HL-60 (cell line): ENCODE measurements around the gene GPS1.

Experiments used
- DNase-seq, 2 experiments: peaks; one replicate each; pipeline ENCODE4 v3.0.0-alpha.2; 2010 to 2020; ENCODE audit warnings: low read depth in 1 of 2, low spot score in 1 of 2
- H3K27ac ChIP-seq: fragments of 250-450 bp; sonication (Bioruptor Pico); replicated peaks from 2 replicates; pipeline ENCODE4 v1.5.1; 2020; ENCODE audit warnings: mild to moderate bottlenecking, moderate library complexity
- H3K27me3 ChIP-seq: fragments of 250-450 bp; sonication (Bioruptor Pico); 2 replicates; pipeline ENCODE4 v1.5.1; 2021; ENCODE audit warnings: mild to moderate bottlenecking, moderate library complexity; ENCODE audit not compliant: insufficient read depth, poor library complexity, severe bottlenecking
- H3K4me3 ChIP-seq: replicated peaks from 2 replicates; pipeline ENCODE4 v1.5.1; 2011; ENCODE audit warnings: mild to moderate bottlenecking, control low read depth, low read length; ENCODE audit not compliant: insufficient read depth
- GABPA ChIP-seq: IDR thresholded peaks from 2 replicates; pipeline ENCODE4 v1.6.1; 2012; ENCODE audit warnings: low read depth
- POLR2AphosphoS5 ChIP-seq: IDR thresholded peaks from 2 replicates; pipeline ENCODE4 v1.6.1; 2012; ENCODE audit warnings: low read depth
- SPI1 ChIP-seq: IDR thresholded peaks from 2 replicates; pipeline ENCODE4 v1.6.1; 2012; ENCODE audit warnings: low read depth, mild to moderate bottlenecking, borderline replicate concordance
- TF ChIP-seq, protein P1 (sequence below): IDR thresholded peaks from 2 replicates; pipeline ENCODE4 v1.6.1; 2012; ENCODE audit warnings: low read depth; ENCODE audit not compliant: insufficient replicate concordance
- TF ChIP-seq, protein P2 (sequence below): IDR thresholded peaks from one replicate; pipeline ENCODE4 v1.5.1; 2011; ENCODE audit warnings: low read length, control low read depth, inconsistent platforms; ENCODE audit not compliant: insufficient read depth

The GPS1 gene

DNA sequence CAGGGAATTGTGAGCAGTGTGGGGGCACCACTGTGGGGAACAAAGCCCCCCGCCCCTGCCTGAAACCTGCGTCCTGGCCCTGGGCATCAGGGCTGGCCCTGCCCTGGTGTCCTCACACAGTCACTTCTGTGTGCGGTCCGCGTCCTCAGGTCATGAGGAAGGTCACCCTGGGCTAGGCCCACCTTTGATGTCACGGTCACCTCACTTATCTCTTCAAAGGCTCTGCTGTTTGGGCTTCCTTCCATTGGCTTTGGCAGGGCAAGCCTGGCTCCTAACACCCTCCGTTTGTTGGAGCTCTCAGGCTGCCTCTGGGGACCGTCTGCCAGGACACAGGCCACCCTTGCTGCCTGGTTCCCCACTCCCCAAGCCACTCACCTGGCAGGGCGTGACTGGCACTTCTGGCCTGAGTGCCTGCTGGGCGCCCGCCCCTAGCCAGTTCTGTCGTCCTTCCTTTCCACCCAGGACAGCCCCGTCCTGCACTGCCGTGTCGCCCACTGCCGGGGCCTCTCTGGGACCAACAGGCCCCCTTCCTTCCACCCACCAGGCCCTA is 37.9 kb upstream of the GPS1 start:
- DNase-seq, result no peak
- TF ChIP-seq GABPA (no peak), POLR2AphosphoS5 (no peak), SPI1 (no peak)
- TF ChIP-seq, protein P1, sequence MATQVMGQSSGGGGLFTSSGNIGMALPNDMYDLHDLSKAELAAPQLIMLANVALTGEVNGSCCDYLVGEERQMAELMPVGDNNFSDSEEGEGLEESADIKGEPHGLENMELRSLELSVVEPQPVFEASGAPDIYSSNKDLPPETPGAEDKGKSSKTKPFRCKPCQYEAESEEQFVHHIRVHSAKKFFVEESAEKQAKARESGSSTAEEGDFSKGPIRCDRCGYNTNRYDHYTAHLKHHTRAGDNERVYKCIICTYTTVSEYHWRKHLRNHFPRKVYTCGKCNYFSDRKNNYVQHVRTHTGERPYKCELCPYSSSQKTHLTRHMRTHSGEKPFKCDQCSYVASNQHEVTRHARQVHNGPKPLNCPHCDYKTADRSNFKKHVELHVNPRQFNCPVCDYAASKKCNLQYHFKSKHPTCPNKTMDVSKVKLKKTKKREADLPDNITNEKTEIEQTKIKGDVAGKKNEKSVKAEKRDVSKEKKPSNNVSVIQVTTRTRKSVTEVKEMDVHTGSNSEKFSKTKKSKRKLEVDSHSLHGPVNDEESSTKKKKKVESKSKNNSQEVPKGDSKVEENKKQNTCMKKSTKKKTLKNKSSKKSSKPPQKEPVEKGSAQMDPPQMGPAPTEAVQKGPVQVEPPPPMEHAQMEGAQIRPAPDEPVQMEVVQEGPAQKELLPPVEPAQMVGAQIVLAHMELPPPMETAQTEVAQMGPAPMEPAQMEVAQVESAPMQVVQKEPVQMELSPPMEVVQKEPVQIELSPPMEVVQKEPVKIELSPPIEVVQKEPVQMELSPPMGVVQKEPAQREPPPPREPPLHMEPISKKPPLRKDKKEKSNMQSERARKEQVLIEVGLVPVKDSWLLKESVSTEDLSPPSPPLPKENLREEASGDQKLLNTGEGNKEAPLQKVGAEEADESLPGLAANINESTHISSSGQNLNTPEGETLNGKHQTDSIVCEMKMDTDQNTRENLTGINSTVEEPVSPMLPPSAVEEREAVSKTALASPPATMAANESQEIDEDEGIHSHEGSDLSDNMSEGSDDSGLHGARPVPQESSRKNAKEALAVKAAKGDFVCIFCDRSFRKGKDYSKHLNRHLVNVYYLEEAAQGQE, result no peak
- TF ChIP-seq, protein P2, sequence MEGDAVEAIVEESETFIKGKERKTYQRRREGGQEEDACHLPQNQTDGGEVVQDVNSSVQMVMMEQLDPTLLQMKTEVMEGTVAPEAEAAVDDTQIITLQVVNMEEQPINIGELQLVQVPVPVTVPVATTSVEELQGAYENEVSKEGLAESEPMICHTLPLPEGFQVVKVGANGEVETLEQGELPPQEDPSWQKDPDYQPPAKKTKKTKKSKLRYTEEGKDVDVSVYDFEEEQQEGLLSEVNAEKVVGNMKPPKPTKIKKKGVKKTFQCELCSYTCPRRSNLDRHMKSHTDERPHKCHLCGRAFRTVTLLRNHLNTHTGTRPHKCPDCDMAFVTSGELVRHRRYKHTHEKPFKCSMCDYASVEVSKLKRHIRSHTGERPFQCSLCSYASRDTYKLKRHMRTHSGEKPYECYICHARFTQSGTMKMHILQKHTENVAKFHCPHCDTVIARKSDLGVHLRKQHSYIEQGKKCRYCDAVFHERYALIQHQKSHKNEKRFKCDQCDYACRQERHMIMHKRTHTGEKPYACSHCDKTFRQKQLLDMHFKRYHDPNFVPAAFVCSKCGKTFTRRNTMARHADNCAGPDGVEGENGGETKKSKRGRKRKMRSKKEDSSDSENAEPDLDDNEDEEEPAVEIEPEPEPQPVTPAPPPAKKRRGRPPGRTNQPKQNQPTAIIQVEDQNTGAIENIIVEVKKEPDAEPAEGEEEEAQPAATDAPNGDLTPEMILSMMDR, result no peak
- no peaks in the 10 kb centered on the region for H3K27me3 ChIP-seq
- no peak overlapping the region for H3K27ac ChIP-seq
- H3K4me3 ChIP-seq, result no peak overlapping the region

DNA sequence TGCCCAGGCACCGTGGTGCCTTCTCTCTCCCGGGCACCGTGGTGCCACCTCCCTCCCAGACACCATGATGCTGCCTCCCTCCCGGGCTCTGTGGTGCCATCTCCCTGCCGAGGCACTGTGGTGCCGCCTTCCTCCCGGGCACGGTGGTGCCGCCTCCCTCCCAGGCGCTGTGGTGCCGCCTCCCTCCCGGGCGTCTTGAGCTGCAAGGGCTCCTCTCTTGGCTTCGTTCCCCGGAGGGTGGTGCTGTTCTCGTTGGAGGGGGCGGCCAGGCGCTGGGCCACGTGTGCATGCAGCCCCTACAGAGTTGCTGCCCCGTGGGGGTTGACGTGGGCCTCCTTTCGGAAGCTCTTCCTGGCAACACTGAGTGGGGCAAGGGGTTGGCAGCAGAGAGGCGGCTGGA is 37.3 kb upstream of the GPS1 start:
- TF ChIP-seq GABPA (no peak), POLR2AphosphoS5 (no peak), SPI1 (no peak)
- TF ChIP-seq, protein P1, result no peak
- TF ChIP-seq, protein P2, result no peak
- Histone ChIP-seq H3K27me3 (no peaks in the 10 kb centered on the region), H3K27ac (no peak overlapping the region), H3K4me3 (no peak overlapping the region)
- DNase-seq, result no peak

DNA sequence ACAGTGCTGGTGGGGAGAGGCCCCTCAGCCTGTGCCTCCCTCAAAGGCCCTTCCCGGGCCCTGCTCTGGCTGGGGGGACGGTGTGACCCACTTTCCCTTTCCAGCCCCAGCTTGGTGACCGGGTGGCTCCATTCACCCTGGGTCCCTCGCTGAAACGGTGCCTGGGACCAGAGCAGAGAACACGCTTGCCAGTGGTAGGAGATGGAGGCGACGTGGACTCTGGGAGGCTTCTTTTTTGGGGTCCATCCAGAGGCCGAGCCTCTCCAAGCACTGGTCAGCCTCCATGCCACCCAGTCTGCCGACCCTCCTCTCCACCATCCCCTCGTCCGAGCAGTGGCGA is 36.8 kb upstream of the GPS1 start:
- H3K27ac ChIP-seq, result no peak overlapping the region
- TF ChIP-seq GABPA (no peak), POLR2AphosphoS5 (no peak), SPI1 (no peak)
- TF ChIP-seq, protein P2, result no peak
- TF ChIP-seq, protein P1, result no peak
- no peak overlapping the region for H3K4me3 ChIP-seq
- no peaks in the 10 kb centered on the region for H3K27me3 ChIP-seq
- DNase-seq, result no peak
